Measurements from ENCODE around the gene NBEAL2.

DNA sequence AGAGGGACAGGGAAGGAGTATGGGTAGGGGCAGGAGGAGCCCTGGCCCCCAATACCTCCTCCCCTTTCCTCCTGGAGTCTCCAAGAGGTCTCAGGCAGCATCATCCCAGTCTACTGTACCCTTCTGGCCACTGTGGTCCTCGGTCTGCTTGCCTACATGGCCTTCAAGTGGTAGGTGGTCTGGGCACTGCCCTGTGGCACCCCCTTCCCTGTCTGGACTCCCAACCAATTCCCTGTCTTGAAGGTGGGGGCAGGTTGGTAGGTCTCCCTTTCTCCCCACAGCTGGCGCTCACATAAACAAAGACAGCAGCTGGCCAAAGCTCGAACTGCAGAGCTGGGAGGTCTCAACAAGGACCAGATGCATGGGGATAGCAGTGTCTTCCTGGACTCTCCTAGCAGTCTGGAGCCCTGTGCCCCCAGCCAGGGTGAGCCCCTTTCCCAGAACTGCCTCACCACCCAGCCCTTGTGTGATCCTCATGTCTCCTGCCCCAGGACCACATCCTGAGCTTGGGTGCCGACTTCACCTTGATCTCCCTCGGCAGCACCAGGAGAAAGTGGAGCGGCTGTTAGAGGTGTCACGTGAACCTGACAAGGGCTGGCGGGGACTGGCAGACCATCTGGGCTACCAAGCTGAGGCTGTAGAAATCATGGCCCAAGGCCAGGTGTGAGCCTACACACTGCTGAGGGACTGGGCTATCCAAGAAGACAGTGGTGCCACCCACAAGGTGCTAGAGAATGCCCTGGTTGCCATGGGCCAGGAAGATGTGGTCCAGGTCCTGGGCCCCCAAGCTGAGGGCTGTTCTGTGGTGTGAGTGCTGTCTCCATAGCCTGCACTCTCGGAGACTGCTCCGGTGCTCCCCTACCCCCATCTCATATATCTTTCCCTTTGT lies 33.1 kb downstream of the NBEAL2 start:
- TF ChIP-seq SP1 (CRISPR knock-in tag; conservative IDR thresholded peaks at IDR 0.05) (no peak), FOXJ3 (CRISPR knock-in tag; IDR thresholded peaks at IDR 0.05; ENCODE audit: borderline replicate concordance) (no peak), NR3C1 (CRISPR knock-in tag; conservative IDR thresholded peaks at IDR 0.05; ENCODE audit: low read depth) (no peak), FOXP1 (CRISPR knock-in tag; IDR thresholded peaks at IDR 0.05; ENCODE audit: borderline replicate concordance) (no peak), NR1H2 (CRISPR knock-in tag; IDR thresholded peaks at IDR 0.05) (no peak)
- TF ChIP-seq, protein P1, sequence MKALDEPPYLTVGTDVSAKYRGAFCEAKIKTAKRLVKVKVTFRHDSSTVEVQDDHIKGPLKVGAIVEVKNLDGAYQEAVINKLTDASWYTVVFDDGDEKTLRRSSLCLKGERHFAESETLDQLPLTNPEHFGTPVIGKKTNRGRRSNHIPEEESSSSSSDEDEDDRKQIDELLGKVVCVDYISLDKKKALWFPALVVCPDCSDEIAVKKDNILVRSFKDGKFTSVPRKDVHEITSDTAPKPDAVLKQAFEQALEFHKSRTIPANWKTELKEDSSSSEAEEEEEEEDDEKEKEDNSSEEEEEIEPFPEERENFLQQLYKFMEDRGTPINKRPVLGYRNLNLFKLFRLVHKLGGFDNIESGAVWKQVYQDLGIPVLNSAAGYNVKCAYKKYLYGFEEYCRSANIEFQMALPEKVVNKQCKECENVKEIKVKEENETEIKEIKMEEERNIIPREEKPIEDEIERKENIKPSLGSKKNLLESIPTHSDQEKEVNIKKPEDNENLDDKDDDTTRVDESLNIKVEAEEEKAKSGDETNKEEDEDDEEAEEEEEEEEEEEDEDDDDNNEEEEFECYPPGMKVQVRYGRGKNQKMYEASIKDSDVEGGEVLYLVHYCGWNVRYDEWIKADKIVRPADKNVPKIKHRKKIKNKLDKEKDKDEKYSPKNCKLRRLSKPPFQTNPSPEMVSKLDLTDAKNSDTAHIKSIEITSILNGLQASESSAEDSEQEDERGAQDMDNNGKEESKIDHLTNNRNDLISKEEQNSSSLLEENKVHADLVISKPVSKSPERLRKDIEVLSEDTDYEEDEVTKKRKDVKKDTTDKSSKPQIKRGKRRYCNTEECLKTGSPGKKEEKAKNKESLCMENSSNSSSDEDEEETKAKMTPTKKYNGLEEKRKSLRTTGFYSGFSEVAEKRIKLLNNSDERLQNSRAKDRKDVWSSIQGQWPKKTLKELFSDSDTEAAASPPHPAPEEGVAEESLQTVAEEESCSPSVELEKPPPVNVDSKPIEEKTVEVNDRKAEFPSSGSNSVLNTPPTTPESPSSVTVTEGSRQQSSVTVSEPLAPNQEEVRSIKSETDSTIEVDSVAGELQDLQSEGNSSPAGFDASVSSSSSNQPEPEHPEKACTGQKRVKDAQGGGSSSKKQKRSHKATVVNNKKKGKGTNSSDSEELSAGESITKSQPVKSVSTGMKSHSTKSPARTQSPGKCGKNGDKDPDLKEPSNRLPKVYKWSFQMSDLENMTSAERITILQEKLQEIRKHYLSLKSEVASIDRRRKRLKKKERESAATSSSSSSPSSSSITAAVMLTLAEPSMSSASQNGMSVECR (CRISPR knock-in tag; IDR thresholded peaks at IDR 0.05; ENCODE audit: borderline replicate concordance): no peak
- TF ChIP-seq, protein P2, sequence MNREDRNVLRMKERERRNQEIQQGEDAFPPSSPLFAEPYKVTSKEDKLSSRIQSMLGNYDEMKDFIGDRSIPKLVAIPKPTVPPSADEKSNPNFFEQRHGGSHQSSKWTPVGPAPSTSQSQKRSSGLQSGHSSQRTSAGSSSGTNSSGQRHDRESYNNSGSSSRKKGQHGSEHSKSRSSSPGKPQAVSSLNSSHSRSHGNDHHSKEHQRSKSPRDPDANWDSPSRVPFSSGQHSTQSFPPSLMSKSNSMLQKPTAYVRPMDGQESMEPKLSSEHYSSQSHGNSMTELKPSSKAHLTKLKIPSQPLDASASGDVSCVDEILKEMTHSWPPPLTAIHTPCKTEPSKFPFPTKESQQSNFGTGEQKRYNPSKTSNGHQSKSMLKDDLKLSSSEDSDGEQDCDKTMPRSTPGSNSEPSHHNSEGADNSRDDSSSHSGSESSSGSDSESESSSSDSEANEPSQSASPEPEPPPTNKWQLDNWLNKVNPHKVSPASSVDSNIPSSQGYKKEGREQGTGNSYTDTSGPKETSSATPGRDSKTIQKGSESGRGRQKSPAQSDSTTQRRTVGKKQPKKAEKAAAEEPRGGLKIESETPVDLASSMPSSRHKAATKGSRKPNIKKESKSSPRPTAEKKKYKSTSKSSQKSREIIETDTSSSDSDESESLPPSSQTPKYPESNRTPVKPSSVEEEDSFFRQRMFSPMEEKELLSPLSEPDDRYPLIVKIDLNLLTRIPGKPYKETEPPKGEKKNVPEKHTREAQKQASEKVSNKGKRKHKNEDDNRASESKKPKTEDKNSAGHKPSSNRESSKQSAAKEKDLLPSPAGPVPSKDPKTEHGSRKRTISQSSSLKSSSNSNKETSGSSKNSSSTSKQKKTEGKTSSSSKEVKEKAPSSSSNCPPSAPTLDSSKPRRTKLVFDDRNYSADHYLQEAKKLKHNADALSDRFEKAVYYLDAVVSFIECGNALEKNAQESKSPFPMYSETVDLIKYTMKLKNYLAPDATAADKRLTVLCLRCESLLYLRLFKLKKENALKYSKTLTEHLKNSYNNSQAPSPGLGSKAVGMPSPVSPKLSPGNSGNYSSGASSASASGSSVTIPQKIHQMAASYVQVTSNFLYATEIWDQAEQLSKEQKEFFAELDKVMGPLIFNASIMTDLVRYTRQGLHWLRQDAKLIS (CRISPR knock-in tag; IDR thresholded peaks at IDR 0.05; ENCODE audit: borderline replicate concordance): no peak
- TF ChIP-seq, protein P3, sequence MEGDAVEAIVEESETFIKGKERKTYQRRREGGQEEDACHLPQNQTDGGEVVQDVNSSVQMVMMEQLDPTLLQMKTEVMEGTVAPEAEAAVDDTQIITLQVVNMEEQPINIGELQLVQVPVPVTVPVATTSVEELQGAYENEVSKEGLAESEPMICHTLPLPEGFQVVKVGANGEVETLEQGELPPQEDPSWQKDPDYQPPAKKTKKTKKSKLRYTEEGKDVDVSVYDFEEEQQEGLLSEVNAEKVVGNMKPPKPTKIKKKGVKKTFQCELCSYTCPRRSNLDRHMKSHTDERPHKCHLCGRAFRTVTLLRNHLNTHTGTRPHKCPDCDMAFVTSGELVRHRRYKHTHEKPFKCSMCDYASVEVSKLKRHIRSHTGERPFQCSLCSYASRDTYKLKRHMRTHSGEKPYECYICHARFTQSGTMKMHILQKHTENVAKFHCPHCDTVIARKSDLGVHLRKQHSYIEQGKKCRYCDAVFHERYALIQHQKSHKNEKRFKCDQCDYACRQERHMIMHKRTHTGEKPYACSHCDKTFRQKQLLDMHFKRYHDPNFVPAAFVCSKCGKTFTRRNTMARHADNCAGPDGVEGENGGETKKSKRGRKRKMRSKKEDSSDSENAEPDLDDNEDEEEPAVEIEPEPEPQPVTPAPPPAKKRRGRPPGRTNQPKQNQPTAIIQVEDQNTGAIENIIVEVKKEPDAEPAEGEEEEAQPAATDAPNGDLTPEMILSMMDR (IDR thresholded peaks at IDR 0.05): no peak
- TF ChIP-seq, protein P4, sequence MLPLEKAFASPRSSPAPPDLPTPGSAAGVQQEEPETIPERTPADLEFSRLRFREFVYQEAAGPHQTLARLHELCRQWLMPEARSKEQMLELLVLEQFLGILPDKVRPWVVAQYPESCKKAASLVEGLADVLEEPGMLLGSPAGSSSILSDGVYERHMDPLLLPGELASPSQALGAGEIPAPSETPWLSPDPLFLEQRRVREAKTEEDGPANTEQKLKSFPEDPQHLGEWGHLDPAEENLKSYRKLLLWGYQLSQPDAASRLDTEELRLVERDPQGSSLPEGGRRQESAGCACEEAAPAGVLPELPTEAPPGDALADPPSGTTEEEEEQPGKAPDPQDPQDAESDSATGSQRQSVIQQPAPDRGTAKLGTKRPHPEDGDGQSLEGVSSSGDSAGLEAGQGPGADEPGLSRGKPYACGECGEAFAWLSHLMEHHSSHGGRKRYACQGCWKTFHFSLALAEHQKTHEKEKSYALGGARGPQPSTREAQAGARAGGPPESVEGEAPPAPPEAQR (CRISPR knock-in tag; IDR thresholded peaks at IDR 0.05): no peak
- TF ChIP-seq, protein P5, sequence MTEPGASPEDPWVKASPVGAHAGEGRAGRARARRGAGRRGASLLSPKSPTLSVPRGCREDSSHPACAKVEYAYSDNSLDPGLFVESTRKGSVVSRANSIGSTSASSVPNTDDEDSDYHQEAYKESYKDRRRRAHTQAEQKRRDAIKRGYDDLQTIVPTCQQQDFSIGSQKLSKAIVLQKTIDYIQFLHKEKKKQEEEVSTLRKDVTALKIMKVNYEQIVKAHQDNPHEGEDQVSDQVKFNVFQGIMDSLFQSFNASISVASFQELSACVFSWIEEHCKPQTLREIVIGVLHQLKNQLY (CRISPR knock-in tag; IDR thresholded peaks at IDR 0.05): no peak
- TF ChIP-seq, protein P6, sequence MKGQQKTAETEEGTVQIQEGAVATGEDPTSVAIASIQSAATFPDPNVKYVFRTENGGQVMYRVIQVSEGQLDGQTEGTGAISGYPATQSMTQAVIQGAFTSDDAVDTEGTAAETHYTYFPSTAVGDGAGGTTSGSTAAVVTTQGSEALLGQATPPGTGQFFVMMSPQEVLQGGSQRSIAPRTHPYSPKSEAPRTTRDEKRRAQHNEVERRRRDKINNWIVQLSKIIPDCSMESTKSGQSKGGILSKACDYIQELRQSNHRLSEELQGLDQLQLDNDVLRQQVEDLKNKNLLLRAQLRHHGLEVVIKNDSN (CRISPR knock-in tag; IDR thresholded peaks at IDR 0.05): no peak

Measured in WTC11 (cell line).